ENCODE results near the gene HLA-DQA2.

DNA sequence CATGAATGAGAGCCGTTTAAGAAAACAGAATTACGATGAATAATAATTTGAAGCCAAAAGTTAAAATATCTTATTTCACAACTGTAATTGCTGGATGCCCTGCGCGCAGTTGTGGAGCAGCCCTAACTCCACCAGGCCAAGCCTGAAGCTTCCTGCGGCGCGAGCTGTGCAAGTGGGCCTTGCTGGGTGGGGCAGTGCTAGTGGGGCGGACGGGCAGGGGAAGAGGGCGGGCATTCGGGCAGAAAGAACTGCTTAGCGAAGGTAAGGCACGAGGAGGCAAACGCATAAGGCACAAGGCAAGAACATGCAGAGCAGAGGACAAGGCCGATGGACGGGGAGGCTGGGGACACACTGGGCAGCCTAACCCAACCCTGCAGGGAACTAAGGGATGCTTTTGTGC is 19.9 kb downstream of the HLA-DQA2 start:
- TF ChIP-seq CTBP1 (IDR thresholded peaks at IDR 0.05; ENCODE audit: borderline replicate concordance): no peak
- no peak for TF ChIP-seq BHLHE40 (IDR thresholded peaks at IDR 0.05; ENCODE audit: borderline replicate concordance)

Data from HEK293T (cell line).